IPS-18c (cell line): ENCODE results near the gene SLCO1B1.
"Not testable (repeated sequence)": the region's sequence is repeated elsewhere in the genome, so short reads cannot be mapped to it uniquely, and the experiment has no call there.

Source experiments
- H3K4me3 ChIP-seq: 2 replicates; pipeline ENCODE4 v1.7.0; 2013; ENCODE audit warnings: low read depth, mild to moderate bottlenecking, low read length, moderate library complexity; ENCODE audit not compliant: insufficient read depth
- H3K9me3 ChIP-seq: one replicate; pipeline ENCODE4 v1.6.1; 2013; ENCODE audit warnings: mild to moderate bottlenecking, low read length, moderate library complexity; ENCODE audit not compliant: control insufficient read depth, insufficient read depth

The SLCO1B1 gene

GRCh38 chr12:21190016-21190415 is 59.0 kb downstream of the SLCO1B1 start:
- no peak overlapping the region for H3K4me3 ChIP-seq
- H3K9me3 ChIP-seq = no peaks in the 10 kb centered on the region

GRCh38 chr12:21214433-21214832 is 83.4 kb downstream of the SLCO1B1 start:
- H3K4me3 ChIP-seq, H3K9me3 ChIP-seq: not testable (repeated sequence)

- Histone ChIP-seq H3K9me3 (no peaks in the 10 kb centered on the region), H3K4me3 (no peak overlapping the region)
Observed at GRCh38 chr12:21219206-21219605, 88.2 kb downstream of the SLCO1B1 start.

- Histone ChIP-seq H3K9me3 (no peaks in the 10 kb centered on the region), H3K4me3 (no peak overlapping the region)
Observed at GRCh38 chr12:21220266-21220665, 89.3 kb downstream of the SLCO1B1 start.

- H3K9me3 ChIP-seq = no peaks in the 10 kb centered on the region
Observed at GRCh38 chr12:21221072-21221471, 90.1 kb downstream of the SLCO1B1 start.

GRCh38 chr12:21221778-21222177 is 90.8 kb downstream of the SLCO1B1 start:
- H3K9me3 ChIP-seq = no peaks in the 10 kb centered on the region
- no peak overlapping the region for H3K4me3 ChIP-seq

More at GRCh38 chr12:21221072-21221471, 90.1 kb downstream of the SLCO1B1 start:
- no peak overlapping the region for H3K4me3 ChIP-seq

GRCh38 chr12:21223930-21224329 is 92.9 kb downstream of the SLCO1B1 start:
- H3K4me3 ChIP-seq = no peak overlapping the region
- no peaks in the 10 kb centered on the region for H3K9me3 ChIP-seq

- no peak overlapping the region for H3K4me3 ChIP-seq
- no peaks in the 10 kb centered on the region for H3K9me3 ChIP-seq
Observed at GRCh38 chr12:21234395-21234794, 103.4 kb downstream of the SLCO1B1 start.

GRCh38 chr12:21239866-21240265 is 108.9 kb downstream of the SLCO1B1 start:
- Histone ChIP-seq H3K4me3 (no peak overlapping the region), H3K9me3 (no peaks in the 10 kb centered on the region)

- no peaks in the 10 kb centered on the region for H3K9me3 ChIP-seq
Observed at GRCh38 chr12:21248679-21249078, 117.7 kb downstream of the SLCO1B1 start.

GRCh38 chr12:21252070-21252469 is 121.1 kb downstream of the SLCO1B1 start:
- H3K9me3 ChIP-seq = no peaks in the 10 kb centered on the region
- H3K4me3 ChIP-seq = no peak overlapping the region

More at GRCh38 chr12:21248679-21249078, 117.7 kb downstream of the SLCO1B1 start:
- no peak overlapping the region for H3K4me3 ChIP-seq

GRCh38 chr12:21257172-21257571 is 126.2 kb downstream of the SLCO1B1 start:
- H3K9me3 ChIP-seq = no peaks in the 10 kb centered on the region
- no peak overlapping the region for H3K4me3 ChIP-seq

- Histone ChIP-seq H3K9me3 (no peaks in the 10 kb centered on the region), H3K4me3 (no peak overlapping the region)
Observed at GRCh38 chr12:21264232-21264631, 133.2 kb downstream of the SLCO1B1 start.

GRCh38 chr12:21265932-21266331 is 134.9 kb downstream of the SLCO1B1 start:
- H3K4me3 ChIP-seq = no peak overlapping the region
- H3K9me3 ChIP-seq = no peaks in the 10 kb centered on the region

- Histone ChIP-seq H3K4me3 (no peak overlapping the region), H3K9me3 (no peaks in the 10 kb centered on the region)
Observed at GRCh38 chr12:21276826-21277225, 145.8 kb downstream of the SLCO1B1 start.
